Type B pancreatic cell (in vitro differentiated cells): ENCODE measurements around the gene DLGAP4. TPM values are rescaled to one million over a fixed set of nuclear protein-coding genes. Genes with fewer than 3 reads are reported as not detected.

Source experiments
- DNase-seq: peaks from one replicate; pipeline ENCODE4 v3.0.0; 2021; ENCODE audit warnings: mixed read lengths; ENCODE audit not compliant: unreplicated experiment; ENCODE audit errors: extremely low spot score
- H3K27ac Mint-ChIP-seq: 2 replicates; pipeline ENCODE4 v1.8.0; 2021; ENCODE audit warnings: mild to moderate bottlenecking, mixed read lengths
- H3K27me3 Mint-ChIP-seq: 2 replicates; pipeline ENCODE4 v1.8.0; 2021; ENCODE audit warnings: mixed read lengths
- H3K36me3 Mint-ChIP-seq: 2 replicates; pipeline ENCODE4 v1.8.0; 2021; ENCODE audit warnings: mixed read lengths
- H3K4me1 Mint-ChIP-seq: one replicate; pipeline ENCODE4 v1.8.0; 2021; ENCODE audit warnings: mixed read lengths; ENCODE audit not compliant: unreplicated experiment
- H3K4me3 Mint-ChIP-seq: 2 replicates; pipeline ENCODE4 v1.8.0; 2021; ENCODE audit warnings: mild to moderate bottlenecking, mixed read lengths
- H3K9me3 Mint-ChIP-seq: 2 replicates; pipeline ENCODE4 v1.8.0; 2021; ENCODE audit warnings: mixed read lengths
- total RNA-seq: library from RNA; stranded (reverse); gene quantifications from 2 replicates; pipeline ENCODE4 v1.2.1, GENCODE V29; 2021; ENCODE audit warnings: low replicate concordance
- TF ChIP-seq, protein P1 (sequence below): fragments of 200-600 bp; sonication (generic); conservative IDR thresholded peaks from 2 replicates; pipeline ENCODE4 v1.5.0; 2021; ENCODE audit warnings: antibody characterized with exemption, mild to moderate bottlenecking

DLGAP4 gene
- total RNA-seq, 1 donor from 2014 or later = 78.0 TPM

DNA sequence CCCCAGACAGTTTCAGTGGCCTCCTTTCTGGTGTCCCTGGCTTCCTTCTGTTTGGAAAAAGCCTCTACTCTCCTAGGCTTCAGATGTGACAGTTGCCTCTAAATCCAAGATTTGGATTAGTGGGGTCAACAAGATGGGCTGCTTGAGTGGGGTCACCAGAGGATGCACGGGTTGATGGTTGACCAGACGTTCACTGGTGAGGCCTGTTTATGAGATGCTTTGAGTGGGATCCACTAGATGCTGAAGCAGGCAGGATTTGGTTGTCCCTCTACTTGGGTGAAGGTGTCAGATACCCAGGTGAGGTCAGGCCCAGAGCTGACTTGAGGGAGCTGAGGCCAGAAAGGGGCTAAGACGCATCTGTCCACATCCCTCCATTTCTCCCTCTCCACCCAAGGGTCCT is 8.1 kb upstream of the DLGAP4 start:
- TF ChIP-seq, protein P1, sequence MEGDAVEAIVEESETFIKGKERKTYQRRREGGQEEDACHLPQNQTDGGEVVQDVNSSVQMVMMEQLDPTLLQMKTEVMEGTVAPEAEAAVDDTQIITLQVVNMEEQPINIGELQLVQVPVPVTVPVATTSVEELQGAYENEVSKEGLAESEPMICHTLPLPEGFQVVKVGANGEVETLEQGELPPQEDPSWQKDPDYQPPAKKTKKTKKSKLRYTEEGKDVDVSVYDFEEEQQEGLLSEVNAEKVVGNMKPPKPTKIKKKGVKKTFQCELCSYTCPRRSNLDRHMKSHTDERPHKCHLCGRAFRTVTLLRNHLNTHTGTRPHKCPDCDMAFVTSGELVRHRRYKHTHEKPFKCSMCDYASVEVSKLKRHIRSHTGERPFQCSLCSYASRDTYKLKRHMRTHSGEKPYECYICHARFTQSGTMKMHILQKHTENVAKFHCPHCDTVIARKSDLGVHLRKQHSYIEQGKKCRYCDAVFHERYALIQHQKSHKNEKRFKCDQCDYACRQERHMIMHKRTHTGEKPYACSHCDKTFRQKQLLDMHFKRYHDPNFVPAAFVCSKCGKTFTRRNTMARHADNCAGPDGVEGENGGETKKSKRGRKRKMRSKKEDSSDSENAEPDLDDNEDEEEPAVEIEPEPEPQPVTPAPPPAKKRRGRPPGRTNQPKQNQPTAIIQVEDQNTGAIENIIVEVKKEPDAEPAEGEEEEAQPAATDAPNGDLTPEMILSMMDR = no peak
- H3K9me3 Mint-ChIP-seq = no peaks in the 10 kb centered on the region
- no peak for DNase-seq
- H3K36me3 Mint-ChIP-seq = no peaks in the 10 kb centered on the region
- H3K27me3 Mint-ChIP-seq = peaks cover 73% of the 10 kb centered on the region
- H3K4me3 Mint-ChIP-seq = no peak overlapping the region
- no peaks in the 10 kb centered on the region for H3K4me1 Mint-ChIP-seq
- H3K27ac Mint-ChIP-seq = no peak overlapping the region

DNA sequence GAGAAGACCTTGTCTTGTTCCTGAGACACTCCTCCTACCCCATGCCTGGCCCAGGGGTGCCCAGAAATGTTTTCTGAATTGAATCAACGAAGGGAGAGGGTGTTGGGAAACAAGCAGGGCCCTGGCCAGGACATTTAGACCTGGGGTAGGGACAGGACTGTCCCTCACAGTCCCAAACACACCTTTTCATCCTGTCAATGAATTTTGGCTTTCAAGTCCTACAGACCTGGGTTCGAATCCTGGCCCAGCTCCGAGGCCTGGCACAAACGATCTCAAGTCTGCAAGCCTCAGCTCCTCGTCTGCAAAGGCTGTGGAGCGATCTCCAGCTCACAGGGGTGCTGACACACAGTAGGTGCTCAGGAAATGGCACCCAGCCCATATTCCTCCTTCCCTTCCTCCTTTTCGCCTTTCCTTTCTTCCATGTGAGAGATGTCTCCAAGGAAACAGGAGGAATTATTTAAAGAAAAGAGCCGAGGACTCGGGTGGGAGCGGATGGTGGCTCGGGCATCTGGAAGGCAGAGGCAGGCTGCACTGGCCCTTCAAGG is 7.3 kb upstream of the DLGAP4 start:
- TF ChIP-seq, protein P1 = no peak
- Mint-ChIP-seq H3K9me3 (no peaks in the 10 kb centered on the region), H3K27ac (no peak overlapping the region), H3K4me1 (no peaks in the 10 kb centered on the region), H3K4me3 (no peak overlapping the region), H3K36me3 (no peaks in the 10 kb centered on the region), H3K27me3 (peaks cover 81% of the 10 kb centered on the region)
- DNase-seq = no peak

DNA sequence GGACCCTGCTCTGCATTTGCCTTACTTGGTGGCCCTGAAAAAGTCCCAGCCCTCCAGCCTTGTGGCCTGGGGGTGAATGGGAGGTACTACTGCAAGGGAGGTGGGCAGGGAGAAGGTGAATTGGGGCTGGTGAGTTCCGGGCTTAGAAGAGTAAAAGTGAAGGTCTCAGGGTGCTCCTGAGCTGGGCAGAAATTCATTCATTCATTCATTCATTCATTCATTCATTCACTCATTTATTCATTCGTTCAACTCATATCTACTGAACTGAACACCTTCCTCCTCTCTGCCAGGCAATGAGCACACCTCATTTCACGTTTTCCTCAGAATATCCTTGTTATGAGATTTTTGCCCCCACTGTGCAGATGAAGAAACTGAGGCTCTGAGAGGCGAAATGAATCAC is 6.7 kb upstream of the DLGAP4 start:
- peaks cover 87% of the 10 kb centered on the region for H3K27me3 Mint-ChIP-seq

DNA sequence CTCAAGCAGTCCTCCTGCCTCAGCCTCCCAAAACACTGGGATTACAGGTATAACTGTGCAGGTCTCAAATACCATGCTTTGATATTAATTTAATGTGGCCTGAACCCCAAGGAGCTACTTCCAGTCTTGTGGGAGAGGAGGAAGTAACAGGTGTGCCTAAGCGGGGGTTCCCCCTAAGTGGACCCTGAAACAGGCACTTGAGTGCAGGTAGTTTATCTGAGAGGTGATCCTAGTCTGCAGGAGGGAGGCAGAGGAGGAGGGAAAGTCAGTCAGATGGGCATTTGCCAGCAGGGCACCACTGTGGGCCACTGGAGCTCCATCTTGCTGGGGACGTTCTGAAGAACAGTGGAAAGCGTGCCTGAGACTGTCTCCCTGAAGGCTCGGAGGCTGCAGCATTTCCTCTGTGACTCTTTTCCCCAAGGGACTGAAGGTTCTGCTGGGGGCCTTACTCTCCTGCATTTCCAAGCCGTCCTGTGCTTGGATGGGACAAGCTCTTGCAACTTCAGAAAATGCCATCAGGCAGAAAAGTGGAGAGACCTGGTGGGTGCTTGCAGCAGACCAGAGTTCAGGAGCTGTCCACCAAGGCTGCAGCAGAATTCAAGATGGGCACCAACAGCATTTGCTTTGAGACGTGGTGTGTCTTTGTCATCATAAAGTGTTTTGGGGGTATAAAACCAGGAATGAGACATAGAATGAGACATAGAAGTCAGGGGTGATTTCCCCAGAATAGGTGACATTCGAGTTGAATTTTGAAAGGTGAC is 4.6 kb upstream of the DLGAP4 start:
- TF ChIP-seq, protein P1 = no peak
- Mint-ChIP-seq H3K27me3 (peaks cover 87% of the 10 kb centered on the region), H3K4me3 (no peak overlapping the region), H3K36me3 (no peaks in the 10 kb centered on the region), H3K4me1 (peaks cover 9% of the 10 kb centered on the region), H3K9me3 (no peaks in the 10 kb centered on the region), H3K27ac (no peak overlapping the region)
- no peak for DNase-seq

More for the DNA sequence above, 6.7 kb upstream of the DLGAP4 start:
- no peaks in the 10 kb centered on the region for H3K4me1 Mint-ChIP-seq
- no peak for DNase-seq
- no peak overlapping the region for H3K27ac Mint-ChIP-seq
- no peaks in the 10 kb centered on the region for H3K9me3 Mint-ChIP-seq
- TF ChIP-seq, protein P1 = no peak
- no peaks in the 10 kb centered on the region for H3K36me3 Mint-ChIP-seq
- no peak overlapping the region for H3K4me3 Mint-ChIP-seq

DNA sequence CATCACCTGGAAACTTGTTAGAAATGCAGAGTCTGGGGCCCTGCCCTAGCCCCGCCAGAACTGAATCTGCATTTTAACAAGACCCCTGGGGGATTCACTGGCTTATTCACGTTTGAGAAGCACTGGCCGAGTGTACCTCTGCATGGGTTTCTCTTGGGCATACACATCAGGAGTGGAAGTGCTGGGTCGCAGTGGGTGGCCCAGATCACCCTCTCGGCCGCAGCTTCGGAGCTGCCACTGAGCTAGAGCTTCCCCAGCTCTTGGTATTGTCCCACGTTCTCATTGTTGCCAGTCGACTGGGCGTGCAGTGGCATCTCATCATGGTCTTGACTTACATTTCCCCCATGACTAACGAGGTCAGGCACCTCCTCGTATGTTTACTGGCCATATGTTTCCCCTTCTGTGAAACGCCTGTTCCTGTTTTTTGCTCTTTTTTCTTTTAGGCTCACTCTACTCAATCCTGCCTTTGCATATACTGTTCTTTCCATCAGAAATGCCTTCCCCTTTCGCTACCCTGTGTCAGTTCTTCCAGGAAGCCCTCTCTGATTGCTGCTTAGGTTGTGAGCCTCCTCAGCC is 3.0 kb upstream of the DLGAP4 start:
- Mint-ChIP-seq H3K36me3 (no peaks in the 10 kb centered on the region), H3K27me3 (peaks cover 86% of the 10 kb centered on the region), H3K9me3 (no peaks in the 10 kb centered on the region), H3K4me3 (no peak overlapping the region), H3K27ac (no peak overlapping the region), H3K4me1 (peaks cover 9% of the 10 kb centered on the region)
- TF ChIP-seq, protein P1 = no peak
- DNase-seq = no peak
